HCT116 (cell line): ENCODE results near the gene PHKG2. TPM values are rescaled to one million over a fixed set of nuclear protein-coding genes. Genes with fewer than 3 reads are reported as not detected.

Experiments used
- ATAC-seq: fragments of 200-7000 bp; cut with Tn5 transposase; 2 replicates; pipeline ENCODE4 v1.9.1; 2020; ENCODE audit warnings: mild to moderate bottlenecking, moderate library complexity
- BruUV-seq: library from RNA; stranded (reverse); fragments of 400-500 nt; replicated peaks from 2 replicates; lab custom pipeline; 2021; lab: Mats Ljungman, UMichigan
- CTCF ChIA-PET: fragments of 300-600 bp; sonication (Branson Sonifier 250); formaldehyde crosslinking; loops from one replicate; lab custom pipeline; 2021; ENCODE audit warnings: antibody characterized with exemption; lab: Charles Lee
- POLR2A ChIA-PET: fragments of 300-600, 350-600 bp; sonication (Branson Sonifier 250); formaldehyde crosslinking; loops from one replicate; lab custom pipeline; 2021; ENCODE audit warnings: antibody characterized with exemption; lab: Charles Lee
- RAD21 ChIA-PET, 2 experiments: fragments of 300-600 bp; sonication (Branson Sonifier 250); formaldehyde crosslinking; loops; one replicate each; lab custom pipeline; 2023; ENCODE audit warnings: low total read pairs in 2 of 2; ENCODE audit not compliant: uncharacterized antibody in 2 of 2, unreplicated experiment in 2 of 2, low non-redundant PET in 1 of 2; lab: Charles Lee
- DNase-seq: peaks from one replicate; pipeline ENCODE4 v3.0.0-alpha.2; 2010; ENCODE audit warnings: low read depth, low spot score
- H2AFZ ChIP-seq: fragments of 200-600 bp; shearing (Covaris generic), sonication (generic); 2 replicates; pipeline ENCODE4 v1.6.1; 2017; ENCODE audit warnings: low read depth, mixed run types, mixed read lengths, antibody characterized with exemption, low read length; ENCODE audit not compliant: poor library complexity, severe bottlenecking
- H3K27ac ChIP-seq: 2 replicates; pipeline ENCODE4 v1.5.1; 2012; ENCODE audit warnings: low read depth, low read length
- H3K27me3 ChIP-seq: fragments of 200-600 bp; sonication (generic); 2 replicates; pipeline ENCODE4 v1.6.1; 2016; ENCODE audit warnings: mixed run types, low read length, mixed read lengths; ENCODE audit not compliant: insufficient read depth
- H3K36me3 ChIP-seq, 2 experiments: fragments of 200-500 bp in 1 of 2; fragments of 200-600 bp in 1 of 2; sonication (Bioruptor generic) in 1 of 2; sonication (generic) in 1 of 2; 2 replicates each; pipeline versions ENCODE4 v1.5.1 to v1.6.1; 2014 to 2016; ENCODE audit warnings: low read length in 2 of 2, inconsistent platforms in 1 of 2, mixed read lengths in 1 of 2, mixed run types in 1 of 2; ENCODE audit not compliant: insufficient read depth in 2 of 2, control insufficient read depth in 1 of 2
- H3K4me1 ChIP-seq, 2 experiments: fragments of 200-600 bp in 1 of 2; sonication (generic) in 1 of 2; 2 replicates each; pipeline versions ENCODE4 v1.5.1 to v1.6.1; 2012 to 2017; ENCODE audit warnings: low read length in 2 of 2, inconsistent platforms in 1 of 2, mild to moderate bottlenecking in 1 of 2, mixed read lengths in 1 of 2, mixed run types in 1 of 2, moderate library complexity in 1 of 2; ENCODE audit not compliant: insufficient read depth in 2 of 2, control insufficient read depth in 1 of 2
- H3K4me2 ChIP-seq: fragments of 200-600 bp; sonication (generic); 2 replicates; pipeline ENCODE4 v1.6.1; 2017; ENCODE audit warnings: mixed run types, low read length, mixed read lengths
- H3K4me3 ChIP-seq, 2 experiments: fragments of 200-600 bp in 1 of 2; sonication (generic) in 1 of 2; replicated peaks in 1 of 2; 2 replicates each; pipeline ENCODE4 v1.5.1; 2011 to 2016; ENCODE audit warnings: low read length in 2 of 2, control low read depth in 1 of 2, low read depth in 1 of 2, mild to moderate bottlenecking in 1 of 2, mixed read lengths in 1 of 2, mixed run types in 1 of 2
- H3K79me2 ChIP-seq: fragments of 200-600 bp; sonication (generic); 2 replicates; pipeline ENCODE4 v1.6.1; 2017; ENCODE audit warnings: mild to moderate bottlenecking, mixed run types, low read length, moderate library complexity, mixed read lengths; ENCODE audit not compliant: insufficient read depth
- H3K9ac ChIP-seq: fragments of 200-600 bp; sonication (generic); 2 replicates; pipeline ENCODE4 v1.6.1; 2016; ENCODE audit warnings: low read length, mixed read lengths
- H3K9me2 ChIP-seq: fragments of 200-600 bp; sonication (generic), shearing (Covaris generic); 2 replicates; pipeline ENCODE4 v1.6.1; 2017; ENCODE audit warnings: mixed run types, mild to moderate bottlenecking, moderate library complexity; ENCODE audit not compliant: insufficient read depth
- H3K9me3 ChIP-seq, 2 experiments: fragments of 200-500 bp in 1 of 2; fragments of 200-600 bp in 1 of 2; sonication (Bioruptor generic) in 1 of 2; sonication (generic) in 1 of 2; 2 replicates each; pipeline ENCODE4 v1.6.1; 2014 to 2017; ENCODE audit warnings: low read length in 2 of 2, mixed read lengths in 2 of 2, inconsistent platforms in 1 of 2, low read depth in 1 of 2, mild to moderate bottlenecking in 1 of 2, mixed run types in 1 of 2, moderate library complexity in 1 of 2; ENCODE audit not compliant: control insufficient read depth in 1 of 2, insufficient read depth in 1 of 2
- H4K20me1 ChIP-seq: fragments of 200-600 bp; sonication (generic), shearing (Covaris generic); 2 replicates; pipeline ENCODE4 v1.6.1; 2017; ENCODE audit warnings: mixed run types, mild to moderate bottlenecking, moderate library complexity; ENCODE audit not compliant: insufficient read depth
- ATF3 ChIP-seq: IDR thresholded peaks from 2 replicates; pipeline ENCODE4 v1.6.1; 2012
- CBX3 ChIP-seq: IDR thresholded peaks from 2 replicates; pipeline ENCODE4 v1.6.1; 2012; ENCODE audit warnings: low read depth
- CTCF ChIP-seq, 3 experiments: fragments of 200-600 bp in 1 of 3; sonication (generic) in 1 of 3; IDR thresholded peaks in 2 of 3; conservative IDR thresholded peaks in 1 of 3; 2 replicates each; pipeline ENCODE4 v1.5.1; 2012 to 2017; ENCODE audit warnings: low read depth in 2 of 3, low read length in 2 of 3, antibody characterized with exemption in 1 of 3, borderline replicate concordance in 1 of 3, control low read depth in 1 of 3, mild to moderate bottlenecking in 1 of 3, mixed read lengths in 1 of 3, mixed run types in 1 of 3, moderate library complexity in 1 of 3; ENCODE audit not compliant: insufficient read depth in 1 of 3
- EGR1 ChIP-seq: IDR thresholded peaks from 2 replicates; pipeline ENCODE4 v1.6.1; 2012; ENCODE audit warnings: low read depth
- ELF1 ChIP-seq: IDR thresholded peaks from 2 replicates; pipeline ENCODE4 v1.6.1; 2012; ENCODE audit warnings: low read depth, borderline replicate concordance
- EZH2 ChIP-seq: fragments of 200-600 bp; sonication (generic); IDR thresholded peaks from 2 replicates; pipeline ENCODE4 v1.6.1; 2017; ENCODE audit warnings: antibody characterized with exemption, mixed run types
- EZH2phosphoT487 ChIP-seq: fragments of 200-600 bp; IDR thresholded peaks from 2 replicates; pipeline ENCODE4 v1.6.1; 2018; ENCODE audit warnings: antibody characterized with exemption, borderline replicate concordance
- JUND ChIP-seq: IDR thresholded peaks from 2 replicates; pipeline ENCODE4 v1.6.1; 2012
- MAX ChIP-seq: IDR thresholded peaks from 2 replicates; pipeline ENCODE4 v1.6.1; 2012
- POLR2A ChIP-seq: IDR thresholded peaks from 2 replicates; pipeline ENCODE4 v1.7.0; 2011; ENCODE audit warnings: borderline replicate concordance; ENCODE audit not compliant: insufficient read depth, insufficient read length; ENCODE audit errors: extremely low read depth
- POLR2AphosphoS5 ChIP-seq: IDR thresholded peaks from 2 replicates; pipeline ENCODE4 v1.6.1; 2011; ENCODE audit warnings: mild to moderate bottlenecking, low read depth, low read length, moderate library complexity
- RAD21 ChIP-seq: IDR thresholded peaks from 2 replicates; pipeline ENCODE4 v1.6.1; 2012; ENCODE audit warnings: low read depth, mild to moderate bottlenecking
- REST ChIP-seq: IDR thresholded peaks from 2 replicates; pipeline ENCODE4 v1.6.1; 2012; ENCODE audit warnings: low read depth
- SIN3A ChIP-seq: IDR thresholded peaks from 2 replicates; pipeline ENCODE4 v1.6.1; 2012; ENCODE audit warnings: low read depth
- SP1 ChIP-seq: IDR thresholded peaks from 2 replicates; pipeline ENCODE4 v1.6.1; 2012; ENCODE audit warnings: low read depth
- TCF7L2 ChIP-seq: IDR thresholded peaks from 2 replicates; pipeline ENCODE4 v1.7.0; 2011; ENCODE audit warnings: borderline replicate concordance, inconsistent platforms; ENCODE audit not compliant: insufficient read depth, insufficient read length; ENCODE audit errors: extremely low read depth
- YY1 ChIP-seq: IDR thresholded peaks from 2 replicates; pipeline ENCODE4 v1.6.1; 2011; ENCODE audit warnings: low read length, low read depth, moderate library complexity, mild to moderate bottlenecking; ENCODE audit not compliant: insufficient replicate concordance; ENCODE audit errors: extremely low read depth
- ZBTB33 ChIP-seq: IDR thresholded peaks from 2 replicates; pipeline ENCODE4 v1.6.1; 2011; ENCODE audit warnings: mild to moderate bottlenecking, low read length, moderate library complexity; ENCODE audit not compliant: insufficient replicate concordance; ENCODE audit errors: extremely low read depth
- ZFX ChIP-seq: fragments of 450-650 bp; IDR thresholded peaks from 2 replicates; pipeline ENCODE4 v1.6.1; 2017
- ZNF274 ChIP-seq: fragments of 200-500 bp; sonication (Bioruptor generic); IDR thresholded peaks from 2 replicates; pipeline ENCODE4 v1.6.1; 2014; ENCODE audit warnings: mild to moderate bottlenecking, low read depth, low read length, inconsistent platforms
- intact Hi-C: fragments of 100-400 bp; cut with micrococcal nuclease; formaldehyde crosslinking; loops from 2 replicates; pipeline ENCODE4 v1.10.0; 2022
- total RNA-seq: library from RNA; stranded (reverse); gene quantifications from one replicate; pipeline ENCODE4 v1.2.1, GENCODE V29; 2021; ENCODE audit not compliant: unreplicated experiment

PHKG2 gene
- total RNA-seq, 1 experiment from 2014 or later = 32.6 TPM

GRCh38 chr16:30741461-30741914 lies 6.7 kb upstream of the PHKG2 start:
- H3K27ac ChIP-seq = peak overlapping the region; percentile 72
- TF ChIP-seq EZH2phosphoT487 (no peak), SP1 (peak; percentile 81), MAX (peak; percentile 24; the same call in 1 of the 2 replicates), EGR1 (no peak), JUND (no peak), YY1 (no peak), ZBTB33 (no peak), ATF3 (no peak), REST (no peak), POLR2AphosphoS5 (peak; percentile 51), CBX3 (no peak), ZFX (no peak), EZH2 (no peak), ZNF274 (no peak), POLR2A (no peak), RAD21 (no peak), ELF1 (no peak), CTCF (IDR thresholded peaks at IDR 0.05 in 2 of 3, conservative IDR thresholded peaks at IDR 0.05 in 1 of 3; ENCODE audit: borderline replicate concordance in 1 of 3, insufficient read depth in 1 of 3, low read depth in 2 of 3, low read length in 2 of 3) (no peak), SIN3A (0 out of 2 replicates have a peak, but pooled peaks have one; percentile 45), TCF7L2 (no peak)

More at GRCh38 chr16:30741461-30741914, 6.7 kb upstream of the PHKG2 start:
- RAD21 ChIA-PET = interaction anchor here in 1 of 2 experiments (0.6 kb wide), 1 partner anchor 292 kb away, joined by 8 read pairs; the partner anchor contains the start of gene STX4
- Histone ChIP-seq H3K27me3 (no peaks in the 10 kb centered on the region), H3K79me2 (peaks cover 25% of the 10 kb centered on the region), H2AFZ (no peak overlapping the region), H3K4me1 (peaks cover 29 to 37% of the 10 kb centered on the region in 2 experiments), H3K4me3 (peak overlapping the region; percentile 47 to 60), H3K9ac (peak overlapping the region; percentile 73), H3K36me3 (peaks cover 22 to 46% of the 10 kb centered on the region in 2 experiments; a peak in 3 of 4 replicates), H3K9me2 (no peaks in the 10 kb centered on the region), H4K20me1 (no peaks in the 10 kb centered on the region), H3K4me2 (peak overlapping the region; percentile 90), H3K9me3 (no peaks in the 10 kb centered on the region)
- ATAC-seq = peak; percentile 80
- intact Hi-C loops = loop anchor here (2.0 kb wide), 1 partner anchor 43 kb away; the partner anchor contains the start of gene SRCAP
- CTCF ChIA-PET = no interaction called here
- POLR2A ChIA-PET = no interaction called here
- DNase-seq = peak; percentile 68
- BruUV-seq = no TSS peak
